K562 (cell line): ENCODE measurements around the gene KLHL6. TPM values are rescaled to one million over a fixed set of nuclear protein-coding genes. Genes with fewer than 3 reads are reported as not detected.

Experiments
- AFF1 ChIP-seq, 2 experiments: fragments of 450-650 bp; IDR thresholded peaks; 2 replicates each; pipeline ENCODE4 v1.6.1; 2018; ENCODE audit warnings: mild to moderate bottlenecking in 2 of 2, low read depth in 1 of 2; ENCODE audit not compliant: partially characterized antibody in 2 of 2
- ASH1L ChIP-seq: fragments of 450-650 bp; IDR thresholded peaks from 2 replicates; pipeline ENCODE4 v1.6.1; 2018; ENCODE audit warnings: borderline replicate concordance, mild to moderate bottlenecking, low read depth; ENCODE audit not compliant: partially characterized antibody
- BCOR ChIP-seq: fragments of 450-650 bp; IDR thresholded peaks from 2 replicates; pipeline ENCODE4 v1.6.1; 2016
- DPF2 ChIP-seq: fragments of 450-650 bp; IDR thresholded peaks from 2 replicates; pipeline ENCODE4 v1.6.1; 2016
- GABPA ChIP-seq: fragments of 200-800 bp; sonication (Bioruptor generic); conservative IDR thresholded peaks from 2 replicates; pipeline ENCODE4 v1.6.1; 2016; ENCODE audit warnings: low read depth, missing genetic modification characterization, missing compliant biosample characterization
- HNRNPK ChIP-seq: fragments of 200-400 bp; formaldehyde crosslinking; IDR thresholded peaks from one replicate; pipeline ENCODE4 v1.6.1; 2018; ENCODE audit warnings: mild to moderate bottlenecking, low read depth, low read length; ENCODE audit not compliant: poor library complexity, severe bottlenecking
- MAFF ChIP-seq: IDR thresholded peaks from 2 replicates; pipeline ENCODE4 v1.6.1; 2012; ENCODE audit warnings: low read length, improper control_type of control experiment
- NELFE ChIP-seq: IDR thresholded peaks from 2 replicates; pipeline ENCODE4 v1.6.1; 2011; ENCODE audit warnings: mild to moderate bottlenecking; ENCODE audit not compliant: insufficient read depth, insufficient read length
- RHOXF2B ChIP-seq: fragments of 250-450 bp; sonication (Bioruptor Pico); conservative IDR thresholded peaks from 2 replicates; pipeline ENCODE4 v1.5.1; 2021
- SFPQ ChIP-seq: fragments of 200-400 bp; formaldehyde crosslinking; IDR thresholded peaks from 2 replicates; pipeline ENCODE4 v1.6.1; 2017; ENCODE audit warnings: mild to moderate bottlenecking, low read depth, low read length, moderate library complexity
- TAF1 ChIP-seq: IDR thresholded peaks from 2 replicates; pipeline ENCODE4 v1.6.1; 2011; ENCODE audit warnings: mild to moderate bottlenecking, low read length, moderate library complexity; ENCODE audit not compliant: insufficient read depth, control insufficient read depth, severe bottlenecking; ENCODE audit errors: extremely low read depth
- ZNF197 ChIP-seq: fragments of 200-800 bp; sonication (Bioruptor generic); IDR thresholded peaks from 2 replicates; pipeline ENCODE4 v1.6.1; 2016; ENCODE audit warnings: low read depth, missing genetic modification characterization, missing compliant biosample characterization
- ZNF445 ChIP-seq: fragments of 250-450 bp; sonication (Bioruptor Pico); IDR thresholded peaks from 2 replicates; pipeline ENCODE4 v1.4.0; 2020; ENCODE audit warnings: low read depth, mild to moderate bottlenecking, moderate library complexity
- ZNF778 ChIP-seq: fragments of 450-650 bp; formaldehyde crosslinking; IDR thresholded peaks from 2 replicates; pipeline ENCODE4 v1.4.0; 2020; ENCODE audit warnings: mild to moderate bottlenecking, moderate library complexity
- ZNF830 ChIP-seq: fragments of 250-450 bp; sonication (Bioruptor Pico); IDR thresholded peaks from 2 replicates; pipeline ENCODE4 v1.5.0; 2021; ENCODE audit warnings: mild to moderate bottlenecking
- polyA plus RNA-seq, 8 experiments: library from polyadenylated mRNA; depleted of rRNA in 4 of 8; stranded (reverse) in 5 of 8; unstranded in 3 of 8; fragments of >200 nt; fragmentation: Nextera tagmentation in 2 of 8; fragmentation: Illumina TruSeq in 1 of 8; extraction: Ambion mirVana in 2 of 8; extraction: Trizol in 1 of 8; gene quantifications; 2 replicates each; pipeline versions ENCODE4 v1.2.1 to v1.2.3, GENCODE V29; 2011 to 2014; ENCODE audit warnings: inconsistent platforms in 1 of 8, missing spikeins in 1 of 8
- total RNA-seq, 7 experiments: library from RNA; depleted of rRNA in 6 of 7; stranded (reverse); fragments of >200 nt in 6 of 7; fragmentation: Illumina TruSeq in 2 of 7; extraction: Trizol in 2 of 7; gene quantifications; 2 replicates each; pipeline versions ENCODE4 v1.2.1 to v1.2.3, GENCODE V29; 2011 to 2021; ENCODE audit warnings: low replicate concordance in 1 of 7
- TF ChIP-seq, protein P1 (sequence below): fragments of 250-450 bp; sonication (Bioruptor Pico); IDR thresholded peaks from 2 replicates; pipeline ENCODE4 v1.5.1; 2021; ENCODE audit warnings: mild to moderate bottlenecking
- TF ChIP-seq, protein P2 (sequence below): IDR thresholded peaks from 2 replicates; pipeline ENCODE4 v1.6.1; 2014; ENCODE audit warnings: antibody characterized with exemption

KLHL6 gene
- total and polyA plus RNA-seq, 9 of the 15 experiments (the other 6 are each of a cell fraction or from before 2014, with no cell fraction given), result 0.18 to 2.1 (median 1.4) TPM

DNA sequence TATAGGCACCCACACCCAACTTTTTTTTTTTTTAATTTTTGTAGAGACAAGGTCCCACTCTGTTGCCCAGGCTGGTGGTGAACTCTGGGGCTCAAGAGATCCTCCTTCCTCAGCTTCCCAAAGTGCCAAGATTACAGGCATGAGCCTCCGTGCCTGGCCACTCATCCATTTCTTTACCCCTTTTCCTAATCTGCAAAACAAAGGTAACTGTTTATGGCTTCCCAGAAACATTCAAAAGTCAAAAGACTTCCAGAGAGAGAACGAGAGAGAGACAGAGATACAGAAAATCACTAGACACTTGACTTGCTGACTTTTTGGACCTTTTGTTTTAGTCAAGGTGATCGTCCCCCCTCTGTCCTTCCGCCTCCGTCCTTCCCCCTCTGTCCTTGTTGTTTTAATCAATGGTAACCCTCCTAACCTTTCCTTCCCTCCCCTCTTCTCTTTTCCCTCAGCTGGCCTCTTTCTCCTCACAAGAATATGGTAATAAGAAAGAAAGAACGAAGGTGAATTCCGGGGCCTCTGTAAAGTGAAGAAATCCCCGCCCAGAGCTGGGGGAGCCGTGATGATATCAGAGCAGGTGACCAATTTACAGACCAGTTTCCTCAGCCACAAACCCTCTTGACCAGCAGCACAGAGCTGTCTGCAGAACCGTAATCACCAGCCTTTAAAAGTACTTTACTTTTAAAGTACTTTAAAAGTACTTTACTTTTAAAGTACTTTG is 21.9 kb downstream of the KLHL6 start (continued):
- no peak for TF ChIP-seq SFPQ
- TF ChIP-seq ZNF445 (CRISPR knock-in tag), result no peak
- no peak for TF ChIP-seq HNRNPK
- no peak for TF ChIP-seq ZNF197 (CRISPR knock-in tag)
- TF ChIP-seq ZNF778 (CRISPR knock-in tag), result no peak
- TF ChIP-seq, protein P1, sequence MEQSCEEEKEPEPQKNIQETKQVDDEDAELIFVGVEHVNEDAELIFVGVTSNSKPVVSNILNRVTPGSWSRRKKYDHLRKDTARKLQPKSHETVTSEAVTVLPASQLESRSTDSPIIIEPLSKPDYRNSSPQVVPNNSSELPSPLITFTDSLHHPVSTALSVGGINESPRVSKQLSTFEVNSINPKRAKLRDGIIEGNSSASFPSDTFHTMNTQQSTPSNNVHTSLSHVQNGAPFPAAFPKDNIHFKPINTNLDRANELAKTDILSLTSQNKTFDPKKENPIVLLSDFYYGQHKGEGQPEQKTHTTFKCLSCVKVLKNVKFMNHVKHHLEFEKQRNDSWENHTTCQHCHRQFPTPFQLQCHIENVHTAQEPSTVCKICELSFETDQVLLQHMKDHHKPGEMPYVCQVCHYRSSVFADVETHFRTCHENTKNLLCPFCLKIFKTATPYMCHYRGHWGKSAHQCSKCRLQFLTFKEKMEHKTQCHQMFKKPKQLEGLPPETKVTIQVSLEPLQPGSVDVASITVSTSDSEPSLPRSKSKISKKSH, result no peak
- TF ChIP-seq AFF1 (IDR thresholded peaks at IDR 0.05; ENCODE audit: low read depth in 1 of 2, partially characterized antibody in 2 of 2), result peak; percentile 9 to 10
- TF ChIP-seq DPF2, result peak; percentile 8; the same call in 1 of the 2 replicates
- no peak for TF ChIP-seq MAFF
- TF ChIP-seq BCOR, result no peak
- no peak for TF ChIP-seq NELFE
- TF ChIP-seq ZNF830, result no peak
- peak; percentile 10; the same call in 1 of the 2 replicates for TF ChIP-seq GABPA (tag)
- TF ChIP-seq, protein P2, sequence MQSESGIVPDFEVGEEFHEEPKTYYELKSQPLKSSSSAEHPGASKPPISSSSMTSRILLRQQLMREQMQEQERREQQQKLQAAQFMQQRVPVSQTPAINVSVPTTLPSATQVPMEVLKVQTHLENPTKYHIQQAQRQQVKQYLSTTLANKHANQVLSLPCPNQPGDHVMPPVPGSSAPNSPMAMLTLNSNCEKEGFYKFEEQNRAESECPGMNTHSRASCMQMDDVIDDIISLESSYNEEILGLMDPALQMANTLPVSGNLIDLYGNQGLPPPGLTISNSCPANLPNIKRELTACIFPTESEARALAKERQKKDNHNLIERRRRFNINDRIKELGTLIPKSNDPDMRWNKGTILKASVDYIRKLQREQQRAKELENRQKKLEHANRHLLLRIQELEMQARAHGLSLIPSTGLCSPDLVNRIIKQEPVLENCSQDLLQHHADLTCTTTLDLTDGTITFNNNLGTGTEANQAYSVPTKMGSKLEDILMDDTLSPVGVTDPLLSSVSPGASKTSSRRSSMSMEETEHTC, result peak; percentile 65; the same call in 1 of the 2 replicates
- no peak for TF ChIP-seq TAF1
- no peak for TF ChIP-seq RHOXF2B (CRISPR knock-in tag)
- TF ChIP-seq ASH1L, result no peak
